ENCODE measurements around the gene KRTAP10-6.

- TF ChIP-seq POLR2A (IDR thresholded peaks at IDR 0.05; ENCODE audit: control extremely low read depth in 1 of 2, low read depth in 2 of 2, low read length in 2 of 2): no peak
- no peak for TF ChIP-seq CTCF (IDR thresholded peaks at IDR 0.05; ENCODE audit: control extremely low read depth in 1 of 3, insufficient read depth in 1 of 3, low read depth in 1 of 3, low read length in 3 of 3)
- no peak for TF ChIP-seq EP300 (IDR thresholded peaks at IDR 0.05; ENCODE audit: borderline replicate concordance in 1 of 2, low read depth in 2 of 2, low read length in 2 of 2)
- TF ChIP-seq POLR2AphosphoS5 (IDR thresholded peaks at IDR 0.05; ENCODE audit: low read depth, low read length): no peak
- no peak for TF ChIP-seq JUND (IDR thresholded peaks at IDR 0.05; ENCODE audit: low read length)
- no peak for TF ChIP-seq CREB1 (IDR thresholded peaks at IDR 0.05)
- no peak for TF ChIP-seq PHF8 (conservative IDR thresholded peaks at IDR 0.05; ENCODE audit: low read depth, low read length)
- TF ChIP-seq SIN3A (conservative IDR thresholded peaks at IDR 0.05 in 1 of 2, IDR thresholded peaks at IDR 0.05 in 1 of 2; ENCODE audit: low read depth in 1 of 2, low read length in 2 of 2): no peak
- no peak for TF ChIP-seq KDM5A (IDR thresholded peaks at IDR 0.05; ENCODE audit: low read length)
- TF ChIP-seq GTF2F1 (IDR thresholded peaks at IDR 0.05; ENCODE audit: borderline replicate concordance, low read depth, low read length): no peak
- TF ChIP-seq SUZ12 (IDR thresholded peaks at IDR 0.05; ENCODE audit: low read length): no peak
- no peak for TF ChIP-seq EZH2 (IDR thresholded peaks at IDR 0.05; ENCODE audit: low read depth, low read length, severe bottlenecking)
- no peak for TF ChIP-seq YY1 (IDR thresholded peaks at IDR 0.05; ENCODE audit: low read depth, low read length)
Measured at GRCh38 chr21:44571296-44571695, 21.0 kb downstream of the KRTAP10-6 start.
